Measurements from ENCODE around the gene RHOBTB3.

GRCh38 chr5:95818181-95819147 is 87.3 kb downstream of the RHOBTB3 start:
- TF ChIP-seq CTCF (IDR thresholded peaks at IDR 0.05) (no peak), POLR2AphosphoS5 (IDR thresholded peaks at IDR 0.05) (no peak)

Measured in suprapubic skin (tissue), 3 donors.